Erythroblast (primary cell): ENCODE results near the gene HNRNPAB.

ENCODE experiments used
- GATA1 ChIP-seq: IDR thresholded peaks from 2 replicates; pipeline ENCODE4 v1.6.1; 2011; ENCODE audit warnings: low read depth, mild to moderate bottlenecking, control low read depth, low read length, moderate library complexity
- POLR2A ChIP-seq: IDR thresholded peaks from 2 replicates; pipeline ENCODE4 v1.6.1; 2011; ENCODE audit warnings: mild to moderate bottlenecking, low read length

- TF ChIP-seq POLR2A (no peak), GATA1 (no peak)
Measured at GRCh38 chr5:178234121-178234749, 29.9 kb downstream of the HNRNPAB start.
